ENCODE data around the gene CPLANE2. TPM values are rescaled to one million over a fixed set of nuclear protein-coding genes. Genes with fewer than 3 reads are reported as not detected.
"Not testable (repeated sequence)": the region's sequence is repeated elsewhere in the genome, so short reads cannot be mapped to it uniquely, and the experiment has no call there.

CPLANE2 gene
- total RNA-seq, 1 experiment from 2014 or later, result 25.7 TPM

DNA sequence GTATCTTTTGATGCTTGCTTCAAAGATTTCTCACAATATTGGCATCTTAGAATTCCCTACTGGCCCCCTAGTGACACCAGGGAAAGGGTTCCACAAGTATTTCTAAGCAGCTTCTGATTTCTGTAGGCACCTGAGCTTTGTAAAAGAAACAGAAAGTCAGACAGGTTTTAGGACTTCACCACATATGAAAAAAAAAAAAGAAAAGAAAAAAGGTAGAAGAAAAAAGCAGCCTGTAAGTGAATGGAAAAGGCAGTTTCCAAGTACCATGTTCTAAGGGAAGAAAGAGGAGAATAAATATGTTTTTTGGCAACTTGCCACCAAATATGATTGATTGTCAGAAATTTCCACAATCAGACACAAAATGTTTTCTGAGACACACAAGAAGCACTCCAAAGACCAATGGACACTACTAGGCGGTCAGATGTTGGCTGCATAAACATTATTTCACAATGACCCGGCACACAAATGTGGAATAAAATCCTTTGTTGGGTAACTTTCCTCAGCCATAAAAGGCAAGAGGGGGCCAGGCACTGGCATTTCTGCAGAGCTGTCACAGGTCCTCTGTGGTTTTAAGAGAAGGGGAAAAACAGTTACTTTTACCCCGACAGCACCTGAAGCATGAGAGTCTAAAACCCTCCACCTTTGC is 12.7 kb upstream of the CPLANE2 start:
- DNase-seq (ENCODE audit: low spot score), result no peak

DNA sequence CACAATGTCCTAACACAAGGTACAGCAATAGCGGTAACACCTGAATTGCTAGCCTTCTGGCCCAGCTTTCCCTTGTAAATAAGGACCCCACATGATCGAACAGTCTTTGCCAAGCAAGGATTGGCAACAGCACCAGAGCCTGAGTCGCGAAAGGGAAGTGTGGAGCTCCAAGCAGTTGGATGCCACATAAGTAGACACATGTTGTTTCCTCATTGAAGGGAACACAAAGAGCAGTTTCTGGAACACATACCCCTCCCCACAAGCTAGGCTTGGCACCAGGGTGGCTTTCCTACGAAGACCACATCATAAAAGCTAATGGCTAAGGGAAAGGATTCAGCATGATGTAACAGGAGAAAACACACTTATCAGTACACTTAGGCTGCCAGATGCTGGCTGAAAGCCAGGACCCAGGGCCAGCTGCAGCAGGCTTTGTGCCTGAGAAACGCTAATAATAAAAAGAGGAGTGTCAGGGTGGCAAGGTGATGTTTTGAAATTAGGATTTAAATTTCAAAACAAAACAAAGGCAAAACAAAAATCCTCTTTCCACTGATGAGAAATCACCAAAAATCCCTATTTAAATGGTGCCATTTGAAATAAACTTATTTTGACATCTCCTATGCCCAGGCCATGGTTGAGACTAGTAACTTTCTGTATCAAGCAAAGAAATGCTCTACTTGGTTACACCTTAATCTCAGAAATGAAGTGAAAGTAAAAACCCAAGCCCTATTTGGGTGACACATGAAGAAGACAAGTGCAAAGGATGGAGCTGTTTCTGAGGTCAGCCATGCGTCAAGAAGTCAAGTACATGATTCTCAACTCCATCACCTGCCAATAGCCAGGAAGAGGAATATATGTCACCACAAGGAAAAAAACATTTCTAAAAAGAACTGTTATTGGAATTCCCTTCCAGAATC is 11.9 kb upstream of the CPLANE2 start:
- peak; percentile 73 for DNase-seq (ENCODE audit: low spot score)

DNA sequence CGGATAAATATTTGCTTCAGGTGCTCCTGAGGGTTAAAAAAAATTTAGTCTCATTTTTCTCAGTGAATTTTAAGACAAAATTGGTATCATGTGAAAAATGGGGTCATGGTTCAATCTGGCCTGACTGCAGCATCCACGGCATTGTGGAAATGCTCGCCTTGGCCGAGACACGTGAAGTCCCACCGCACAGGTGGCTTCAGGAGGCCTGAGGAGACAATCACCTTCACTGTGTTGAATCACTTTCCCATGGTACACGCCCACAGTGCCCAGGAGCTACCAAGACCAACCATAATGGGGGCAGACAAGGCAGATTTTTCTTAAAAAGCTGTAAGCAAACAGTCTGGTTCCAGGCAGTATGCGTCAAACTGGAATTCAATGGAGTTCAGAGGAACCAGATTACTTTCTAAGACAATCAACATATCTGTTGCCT is 11.0 kb upstream of the CPLANE2 start:
- DNase-seq (ENCODE audit: low spot score), result no peak

DNA sequence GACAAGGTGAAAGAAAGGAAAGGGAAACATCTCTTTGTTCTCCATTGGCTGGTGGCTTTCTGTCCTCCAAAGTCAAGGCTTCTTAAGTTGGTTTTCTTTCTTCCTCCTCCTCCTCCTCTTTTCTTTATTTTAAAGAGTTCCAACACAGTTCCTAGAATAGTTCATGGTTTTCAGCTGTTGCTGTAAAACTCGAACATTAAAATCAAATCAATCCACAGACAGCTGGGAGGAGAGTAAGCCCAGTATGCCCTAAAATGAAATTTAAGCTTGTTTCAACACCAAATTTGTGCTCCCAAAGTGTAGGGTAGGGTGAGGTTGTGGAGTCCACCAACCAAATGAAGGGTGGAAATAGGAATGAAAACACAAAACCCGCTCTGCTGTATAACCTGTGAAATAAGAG is 10.5 kb upstream of the CPLANE2 start:
- DNase-seq (ENCODE audit: low spot score), result no peak

DNA sequence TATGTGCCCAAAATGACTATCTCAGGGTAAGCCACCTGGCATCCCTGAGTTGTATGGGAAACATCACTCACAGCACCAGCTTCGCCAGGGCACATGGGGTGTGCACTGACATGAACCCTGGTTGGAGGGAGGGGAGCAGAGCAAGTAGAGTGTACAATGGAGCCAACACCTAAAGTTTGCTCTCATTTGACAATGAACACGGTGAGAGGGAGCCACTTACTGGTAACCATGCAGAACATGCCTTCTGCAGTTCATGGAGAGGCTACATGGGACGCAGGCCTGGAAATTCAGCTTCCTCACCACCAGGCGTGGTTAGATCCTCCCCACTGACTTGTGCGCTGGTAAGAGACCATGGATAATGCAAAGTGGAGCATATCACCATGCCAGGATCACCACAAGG is 10.0 kb upstream of the CPLANE2 start:
- no peak for DNase-seq (ENCODE audit: low spot score)

DNA sequence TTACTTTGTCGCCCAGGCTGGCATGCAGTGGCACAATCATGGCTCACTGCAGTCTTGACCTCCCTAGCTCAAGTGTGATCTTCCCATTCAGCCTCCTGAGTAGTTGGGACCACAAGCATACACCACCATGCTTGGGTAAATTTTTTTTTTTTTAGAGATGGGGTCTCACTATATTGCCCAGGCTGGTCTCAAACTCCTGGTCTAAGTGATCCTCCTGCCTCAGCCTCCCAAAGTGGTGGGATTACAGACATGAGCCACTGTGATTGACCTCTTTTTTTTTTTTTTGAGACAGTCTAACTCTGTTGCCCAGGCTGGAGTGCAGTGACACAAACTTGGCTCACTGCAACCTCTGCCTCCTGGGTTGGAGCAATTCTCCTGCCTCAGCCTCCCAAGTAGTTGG is 9.3 kb upstream of the CPLANE2 start:
- DNase-seq (ENCODE audit: low spot score), result not testable (repeated sequence)

DNA sequence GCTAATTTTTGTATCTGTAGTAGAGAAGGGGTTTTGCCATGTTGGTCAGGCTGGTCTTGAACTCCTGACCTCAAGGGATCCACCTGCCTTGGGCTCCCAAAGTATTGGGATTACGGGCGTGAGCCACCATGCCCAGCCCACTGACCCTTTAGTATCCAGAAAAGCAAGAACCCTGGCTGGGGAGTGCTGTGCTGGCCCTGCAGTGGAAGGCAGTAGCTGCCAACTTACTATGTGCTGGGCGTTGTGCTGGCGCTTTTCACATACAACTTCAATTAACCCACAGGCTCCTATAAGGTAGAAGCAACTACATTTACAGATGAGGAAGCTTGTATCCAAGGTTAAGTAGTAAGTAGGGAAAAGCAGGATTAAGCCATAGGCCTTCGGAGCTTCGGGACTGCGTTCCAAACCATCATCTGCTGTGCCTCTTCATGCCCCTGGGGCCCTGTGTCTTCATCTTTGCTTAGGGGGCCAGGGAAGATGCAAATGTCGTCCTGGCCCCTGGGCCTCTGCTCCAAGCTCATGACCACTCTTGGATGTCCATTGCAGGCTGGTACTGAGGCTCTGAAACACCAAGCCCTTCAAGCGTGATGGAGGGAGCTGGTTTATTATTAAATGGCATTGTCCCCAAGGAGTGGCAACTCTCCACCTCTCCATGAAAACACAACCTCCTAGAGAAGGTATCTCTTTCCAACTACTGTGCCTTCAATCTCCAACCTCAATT is 8.7 kb upstream of the CPLANE2 start:
- DNase-seq (ENCODE audit: low spot score), result no peak

DNA sequence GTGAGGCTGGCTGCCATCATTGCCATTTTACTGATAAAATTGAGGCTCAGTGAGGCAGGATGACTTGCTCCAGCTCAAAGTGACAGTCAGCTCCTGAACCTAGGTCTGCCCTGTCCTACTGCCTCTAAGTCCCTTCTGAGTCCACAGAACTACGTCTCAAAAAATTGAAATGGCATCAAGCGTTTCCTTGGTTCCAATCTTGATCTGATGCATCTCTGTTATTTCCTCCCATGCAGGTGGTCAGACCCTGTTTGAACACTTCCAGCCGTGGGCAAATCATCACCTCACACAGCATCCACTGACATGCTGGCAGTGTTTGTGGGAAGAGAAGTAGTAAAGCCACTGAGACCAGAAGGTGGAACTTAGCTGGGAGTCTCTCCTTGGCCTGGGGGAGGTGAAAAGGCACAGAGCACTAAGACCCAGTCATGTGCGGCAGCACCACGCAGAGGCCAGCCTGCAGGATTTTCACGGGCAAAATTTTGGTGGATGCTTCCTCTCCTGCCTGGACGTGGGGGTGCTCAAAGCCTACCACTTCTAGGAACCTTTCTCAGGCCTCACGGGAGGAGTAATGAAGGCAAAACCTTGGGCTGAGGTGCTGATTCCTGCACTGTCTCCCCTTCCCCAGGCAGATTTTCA is 7.8 kb upstream of the CPLANE2 start:
- no peak for DNase-seq (ENCODE audit: low spot score)

DNA sequence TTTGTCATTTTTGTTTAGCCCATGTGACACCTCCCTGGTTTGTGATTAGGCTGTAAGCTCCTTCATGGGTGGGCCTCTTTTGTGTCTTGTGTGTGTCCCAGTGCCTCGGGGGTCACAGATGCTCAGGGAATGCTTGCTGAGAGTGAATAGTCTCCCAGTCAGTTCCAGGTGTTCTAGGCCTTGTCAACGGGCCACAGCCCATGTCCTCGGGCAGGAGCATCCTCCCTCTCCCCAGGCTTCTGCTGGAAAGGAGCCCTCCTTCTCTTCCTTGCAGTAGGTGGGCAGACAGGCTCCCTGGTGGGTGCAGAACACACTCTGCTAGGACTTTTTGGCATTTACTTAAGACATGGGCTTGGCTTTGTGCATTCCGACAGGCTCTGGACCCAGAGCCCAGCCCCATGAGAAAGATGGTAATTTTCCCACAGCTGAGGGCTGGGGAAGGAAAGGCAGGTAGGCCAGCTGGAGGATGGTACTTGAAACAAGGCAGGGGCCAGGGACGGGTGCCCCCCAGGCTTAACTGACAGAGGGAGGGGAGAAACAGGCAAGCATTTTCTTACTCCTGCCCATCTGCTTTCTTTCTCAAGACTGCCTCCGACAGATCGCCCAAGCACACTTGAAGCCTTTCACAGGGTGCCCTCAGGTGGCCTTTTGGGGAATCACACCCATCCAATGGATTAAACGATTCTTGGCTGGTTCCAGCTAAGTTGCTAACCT is 7.1 kb upstream of the CPLANE2 start:
- peak; percentile 94 for DNase-seq (ENCODE audit: low spot score)

DNA sequence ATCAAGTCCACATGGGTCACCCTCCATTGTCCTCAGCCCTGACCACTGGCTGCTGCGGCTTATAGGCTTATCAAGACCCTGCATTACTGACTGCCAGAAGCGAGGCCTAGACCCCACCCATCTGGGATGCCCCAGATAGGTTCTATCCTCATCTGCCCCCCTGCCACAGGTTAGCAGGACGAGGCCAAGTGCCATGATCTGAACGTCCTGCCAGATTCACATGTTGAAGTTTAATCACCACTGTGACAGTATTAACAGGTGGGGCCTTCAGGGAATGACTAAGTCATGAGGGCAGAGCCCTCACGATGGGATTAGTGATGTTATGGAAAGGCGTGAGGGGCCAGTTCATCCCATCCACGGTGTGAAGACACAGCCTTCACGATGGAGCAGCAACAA is 6.2 kb upstream of the CPLANE2 start:
- DNase-seq (ENCODE audit: low spot score), result no peak

DNA sequence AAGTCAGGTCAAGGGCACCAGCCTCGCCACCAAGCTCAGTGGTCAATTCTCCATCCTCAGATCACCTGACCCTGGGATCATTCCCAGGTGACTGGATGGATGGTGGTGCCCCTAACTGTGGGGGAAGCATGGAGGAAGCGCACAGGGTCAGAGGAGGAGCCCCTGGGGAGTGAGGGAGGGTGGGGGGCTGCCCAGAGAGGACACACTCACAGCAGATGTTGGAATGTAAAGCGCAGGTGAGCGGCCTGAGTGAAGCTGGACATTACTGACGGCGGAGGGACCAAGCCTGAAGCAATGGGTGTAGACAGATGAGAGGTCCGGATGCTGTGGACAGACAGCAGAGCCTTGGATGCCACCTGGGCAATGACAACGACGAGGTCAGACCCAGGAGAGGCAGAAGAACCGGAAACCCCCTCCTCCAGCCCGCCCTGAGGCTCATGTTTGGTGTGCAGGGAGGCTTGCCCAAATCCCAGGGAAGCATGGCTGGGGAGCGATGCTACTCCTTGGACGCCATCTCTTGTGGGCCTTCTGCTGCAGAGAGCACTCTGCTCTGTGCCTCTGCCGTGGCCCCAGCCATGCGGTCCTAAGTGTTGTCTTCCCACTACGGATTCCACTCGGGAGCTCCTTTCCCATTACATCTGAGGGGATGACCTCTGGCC is 5.7 kb upstream of the CPLANE2 start:
- DNase-seq (ENCODE audit: low spot score), result no peak

DNA sequence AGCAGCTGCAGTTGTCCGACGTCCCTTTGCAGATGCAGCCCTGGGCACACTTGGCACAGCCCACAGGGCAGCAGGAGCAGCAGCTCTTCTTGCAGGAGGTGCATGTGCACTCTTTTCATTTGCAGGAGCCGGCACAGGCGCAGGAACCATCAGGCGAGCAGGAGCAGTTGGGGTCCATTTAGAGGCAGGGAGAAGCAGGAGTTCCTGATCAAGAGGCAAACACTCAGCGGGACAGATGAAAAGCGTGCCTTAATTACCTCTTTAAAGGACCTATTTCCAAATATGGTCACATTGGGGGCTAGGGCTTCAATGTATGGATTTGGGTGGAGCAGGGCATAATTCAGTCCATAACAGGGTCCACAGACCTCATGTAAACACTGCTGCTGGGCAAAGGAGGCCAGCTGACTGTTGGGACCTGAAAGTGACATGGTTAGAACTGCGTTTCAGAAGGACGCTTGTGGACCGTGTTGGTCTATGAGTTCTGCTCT is 4.3 kb upstream of the CPLANE2 start:
- no peak for DNase-seq (ENCODE audit: low spot score)

DNA sequence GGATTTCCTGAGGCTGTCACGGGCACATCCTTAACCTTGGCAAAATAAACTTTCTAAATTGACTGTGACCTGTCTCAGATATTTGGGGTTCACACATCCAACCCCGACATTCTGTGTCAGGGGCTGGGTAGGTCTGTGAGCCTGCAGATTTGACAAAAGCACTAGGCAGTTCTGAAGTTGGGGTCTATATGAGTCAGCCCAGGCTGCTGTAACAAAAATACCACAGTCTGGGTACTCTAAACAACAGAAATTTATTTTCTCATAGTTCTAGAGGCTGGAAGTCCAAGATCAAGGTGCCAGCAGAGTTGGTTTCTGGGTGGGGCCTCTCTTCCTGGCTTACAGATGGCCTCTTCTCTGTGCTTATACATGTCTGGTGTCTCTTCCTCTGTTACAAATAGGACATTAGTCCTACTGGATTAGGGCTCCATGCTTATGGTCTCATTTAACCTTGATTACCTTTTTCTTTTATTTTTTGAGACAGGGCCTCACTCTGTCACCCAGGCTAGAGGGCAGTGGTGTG is 3.0 kb upstream of the CPLANE2 start:
- no peak for DNase-seq (ENCODE audit: low spot score)

DNA sequence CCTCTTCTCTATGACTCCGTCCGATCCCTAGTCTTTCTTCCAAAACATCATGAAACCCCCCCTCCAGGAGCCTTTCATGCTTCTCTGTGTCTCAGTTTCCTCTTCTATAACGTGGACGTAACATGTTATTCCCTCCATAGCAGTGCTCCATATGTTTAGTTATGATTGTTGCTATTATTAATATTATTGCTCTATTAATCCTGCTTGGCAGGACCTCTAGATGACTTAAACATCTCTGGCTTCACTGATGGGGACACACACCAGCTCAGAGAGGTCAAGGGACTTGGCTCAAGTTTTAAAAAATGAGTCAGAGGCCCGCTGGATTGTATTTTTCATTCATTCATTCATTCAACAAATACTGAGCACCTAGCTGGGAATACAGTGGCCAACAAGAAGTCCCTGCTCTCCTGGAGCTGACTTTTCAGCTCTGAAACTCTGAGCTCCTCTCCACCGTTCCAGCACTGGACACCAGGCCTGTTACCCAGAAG is 404 bp upstream of the CPLANE2 start:
- DNase-seq (ENCODE audit: low spot score), result no peak

DNA sequence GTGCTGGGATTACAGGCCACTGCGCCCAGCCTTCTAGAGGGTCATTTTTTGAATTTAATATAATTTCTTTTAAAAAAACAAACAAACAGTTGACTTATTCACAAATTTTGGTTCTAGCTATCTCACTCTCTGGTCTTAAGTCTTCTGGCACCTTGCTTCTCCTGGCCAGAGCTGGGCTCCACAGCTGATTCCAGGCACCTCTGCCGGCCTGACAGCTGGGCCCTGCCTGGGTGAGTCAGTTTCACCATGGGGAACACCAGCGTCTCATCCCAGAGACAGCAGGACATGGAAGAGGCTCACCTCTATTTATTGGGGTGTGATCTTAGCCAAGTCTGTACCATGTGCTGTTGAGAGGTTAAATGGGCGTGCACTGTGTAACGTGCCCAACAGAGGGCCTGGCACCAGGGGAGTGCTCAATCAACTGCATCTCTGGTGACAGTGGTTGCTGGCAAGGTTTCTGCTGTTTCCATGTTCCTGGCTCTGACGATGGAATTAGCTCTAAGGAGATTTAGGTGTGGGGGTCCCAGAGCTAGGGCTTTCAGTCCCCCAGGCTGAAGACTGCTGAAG is 956 bp downstream of the CPLANE2 start:
- DNase-seq (ENCODE audit: low spot score), result peak; percentile 78

DNA sequence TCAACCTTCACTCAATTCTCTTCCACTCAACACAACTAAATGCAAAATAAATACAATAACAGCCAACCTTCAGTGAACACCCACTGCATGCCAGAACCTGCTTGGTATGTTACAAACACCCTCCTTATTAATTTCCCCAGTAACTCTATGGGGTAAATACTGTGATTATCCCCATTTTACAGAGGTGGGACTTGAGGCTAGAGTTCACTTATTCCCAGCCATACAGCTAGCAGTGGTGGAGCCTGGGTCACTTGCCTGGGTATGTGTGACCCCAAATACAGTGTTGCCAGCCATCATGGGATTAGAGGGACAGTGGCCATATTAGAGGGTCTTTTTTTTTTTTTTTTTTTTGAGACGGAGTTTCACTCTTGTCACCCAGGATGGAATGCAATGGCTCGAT is 1.6 kb downstream of the CPLANE2 start:
- DNase-seq (ENCODE audit: low spot score), result no peak

DNA sequence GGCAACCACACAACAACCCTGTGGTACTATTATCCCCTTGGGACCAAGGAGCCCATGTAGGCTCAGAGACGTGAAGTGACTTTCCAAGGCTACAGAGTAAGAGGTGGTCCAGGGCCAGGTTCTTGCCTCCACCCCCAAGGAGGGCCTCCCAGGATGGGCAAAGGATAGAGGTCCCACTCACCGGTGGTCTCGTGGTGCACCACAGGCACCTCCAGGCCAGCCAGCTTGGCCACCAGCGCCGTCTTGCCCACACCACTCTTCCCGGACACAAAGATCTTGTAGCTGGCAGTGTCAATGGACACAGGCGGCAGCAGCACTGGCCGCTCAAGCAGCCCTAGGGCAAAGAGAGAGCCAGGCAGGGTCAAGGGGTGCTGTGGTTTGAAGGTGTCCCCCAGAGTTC is 3.6 kb downstream of the CPLANE2 start:
- no peak for DNase-seq (ENCODE audit: low spot score)

DNA sequence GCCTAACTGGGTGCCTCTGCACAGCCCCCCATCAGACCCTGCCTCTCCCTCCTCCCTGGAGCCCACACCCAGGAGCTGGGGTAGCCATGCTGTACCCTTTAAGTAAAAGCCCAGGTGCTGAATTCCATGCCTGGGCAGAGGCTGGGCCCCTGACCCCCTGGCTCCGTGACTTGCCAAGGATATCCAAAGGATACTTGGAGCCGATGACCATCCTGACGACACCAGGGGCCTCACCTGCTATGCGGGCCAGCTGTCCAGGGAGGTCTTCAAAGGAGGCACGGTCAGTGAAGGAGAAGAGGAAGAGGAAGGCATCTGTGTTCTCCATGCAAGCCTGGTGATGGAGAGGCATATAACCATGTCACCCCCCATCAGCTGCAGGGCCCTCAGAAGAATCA is 4.7 kb downstream of the CPLANE2 start:
- no peak for DNase-seq (ENCODE audit: low spot score)
